Measurements from ENCODE around the gene C1QTNF5.
A peak's percentile ranks its signal among the peaks of the same experiment; 100 is the strongest.

C1QTNF5 gene

DNA sequence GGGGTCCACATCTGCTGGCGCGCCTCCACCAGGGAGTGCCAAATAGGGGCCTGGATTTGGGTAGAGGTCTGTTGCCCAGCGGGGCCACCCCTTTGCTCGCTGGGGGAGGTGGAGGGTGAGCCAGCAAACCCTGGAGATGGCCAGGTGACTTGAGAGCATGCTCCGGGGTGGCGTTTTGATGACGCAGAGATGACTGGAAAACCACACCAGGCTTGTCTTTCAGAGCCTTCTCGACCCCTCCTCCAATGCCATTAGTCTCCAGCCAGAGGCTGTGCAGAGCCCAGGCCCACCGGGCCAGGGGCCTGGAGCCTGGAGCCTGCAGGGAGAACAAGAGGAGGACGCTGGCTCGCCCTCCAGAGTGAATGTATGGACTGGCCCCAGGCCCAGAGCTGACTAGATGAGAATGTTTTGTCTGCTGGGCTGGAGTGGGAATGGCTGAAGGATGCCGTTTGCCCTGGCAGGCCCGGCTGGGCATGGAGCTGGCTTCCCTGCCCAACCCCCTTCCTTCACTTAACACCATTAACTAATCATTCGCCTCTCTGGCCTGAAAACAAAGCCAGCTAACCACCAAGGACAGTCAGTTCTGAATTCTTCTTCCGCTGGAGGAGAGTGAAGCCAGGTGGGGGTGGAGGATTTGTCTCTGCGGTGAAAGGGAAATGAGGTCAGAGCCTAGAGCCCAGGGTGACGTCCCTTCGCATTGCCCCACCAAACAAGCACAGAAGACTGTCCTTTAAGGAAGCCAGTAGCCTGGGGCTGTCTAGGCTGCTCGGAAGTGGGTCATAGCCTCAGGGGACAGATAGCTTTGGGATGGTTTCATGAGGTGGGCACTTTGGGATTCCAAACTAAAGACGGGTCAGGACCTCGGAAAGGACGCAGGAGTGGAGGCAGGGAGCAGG lies 22.2 kb downstream of the C1QTNF5 start:
- TF ChIP-seq CTCF (IDR thresholded peaks at IDR 0.05) = no peak
- no peak overlapping the region for H3K9ac ChIP-seq
- H3K79me2 ChIP-seq = no peaks in the 10 kb centered on the region
- H2AFZ ChIP-seq = no peak overlapping the region
- peak overlapping the region; percentile 70 for H3K27ac ChIP-seq
- H3K4me3 ChIP-seq (ENCODE audit: low read depth, low read length) = no peak overlapping the region
- H3K9me3 ChIP-seq (ENCODE audit: control insufficient read depth, low read length) = no peaks in the 10 kb centered on the region
- peaks cover 4% of the 10 kb centered on the region for H3K4me1 ChIP-seq
- no peaks in the 10 kb centered on the region for H3K36me3 ChIP-seq (ENCODE audit: control insufficient read depth, insufficient read depth, low read length)
- no peak overlapping the region for H3K4me2 ChIP-seq (ENCODE audit: low read length)
- no peaks in the 10 kb centered on the region for H3K27me3 ChIP-seq (ENCODE audit: control insufficient read depth, insufficient read depth, low read length)

DNA sequence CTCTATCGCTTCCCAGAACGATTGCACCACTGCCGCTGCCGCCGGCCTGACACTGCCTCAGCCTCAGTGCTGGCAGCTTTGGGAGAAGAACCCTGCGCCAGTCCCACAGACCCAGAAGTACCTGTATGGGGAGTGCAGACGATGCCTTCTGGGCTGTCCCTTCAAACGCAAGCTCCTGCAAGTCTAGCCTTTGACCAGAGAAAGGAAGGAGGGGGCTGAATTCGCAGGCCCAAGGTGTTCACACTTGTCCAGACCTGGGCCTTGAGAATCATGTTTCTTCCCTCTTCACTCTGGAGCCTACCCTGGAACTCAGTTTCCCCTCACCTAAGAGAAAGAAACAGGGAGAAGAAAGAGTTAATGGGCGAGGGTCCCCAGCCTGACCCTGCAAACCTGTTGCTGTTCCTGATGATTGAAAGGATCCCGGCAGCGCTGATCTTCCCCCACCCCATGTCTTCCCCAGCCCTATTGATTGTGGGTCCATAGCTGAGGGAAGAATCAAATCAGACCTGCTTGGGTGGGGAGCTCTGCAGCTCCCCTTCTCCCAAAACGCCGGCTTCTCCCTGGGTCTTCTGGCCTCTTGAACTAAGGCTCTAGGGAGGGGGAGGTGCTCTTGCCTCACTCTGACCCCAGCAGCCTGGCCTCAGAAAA lies 23.0 kb downstream of the C1QTNF5 start:
- Histone ChIP-seq H3K4me3 (ENCODE audit: low read depth, low read length) (no peak overlapping the region), H3K36me3 (ENCODE audit: control insufficient read depth, insufficient read depth, low read length) (no peaks in the 10 kb centered on the region), H3K79me2 (no peaks in the 10 kb centered on the region)

DNA sequence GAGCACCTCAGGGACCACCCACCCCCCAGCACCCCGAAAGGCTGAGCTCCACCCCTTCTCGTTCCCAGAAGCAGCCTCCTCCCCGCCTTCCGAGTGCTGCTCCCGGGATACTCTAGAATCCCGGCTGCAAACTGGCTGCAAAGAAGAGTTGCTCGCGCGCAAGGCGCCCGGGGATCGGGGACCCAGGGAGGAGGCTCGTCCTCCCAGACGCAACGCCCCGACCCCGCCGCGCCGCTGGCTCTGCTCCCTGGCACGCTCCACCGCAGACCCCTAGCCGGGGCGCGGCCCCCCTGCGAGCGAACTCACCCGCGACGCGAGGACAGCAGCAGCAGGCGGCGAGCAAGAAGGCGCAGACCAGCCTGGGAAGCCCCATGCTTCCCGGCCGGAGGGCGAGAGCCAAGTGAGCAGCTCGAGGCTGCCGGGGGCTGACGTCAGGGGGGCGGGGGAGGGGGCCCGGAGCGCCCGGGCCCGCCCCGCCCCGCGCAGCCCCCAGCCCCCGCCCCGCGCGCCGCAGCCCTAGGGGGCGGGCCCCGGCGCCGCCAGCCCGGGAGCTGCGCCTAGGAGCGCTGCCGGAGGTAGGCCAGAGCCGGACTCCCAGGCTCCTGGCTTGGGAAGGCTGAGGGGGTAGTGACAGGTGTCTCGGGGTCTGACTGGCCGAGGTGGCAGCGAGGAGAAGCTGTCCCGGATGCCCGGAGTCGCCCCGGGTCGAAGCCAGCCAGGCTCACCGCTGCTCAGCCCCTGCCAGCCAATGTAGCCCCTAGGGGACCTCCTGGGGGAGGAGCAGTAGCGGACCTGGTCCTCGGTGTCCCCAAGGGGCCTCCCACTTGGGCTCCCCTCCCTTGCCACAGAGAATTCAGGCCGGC lies 23.7 kb downstream of the C1QTNF5 start, which contains the start of gene MCAM:
MCAM (minus strand) TSS at position 402 of the 863 bp plus-strand sequence; CDS start at position 373, 29 bp downstream.
- H3K9me3 ChIP-seq (ENCODE audit: control insufficient read depth, low read length) = no peaks in the 10 kb centered on the region
- peak within 1 kb of the TSS; percentile 50 for H2AFZ ChIP-seq
- H3K36me3 ChIP-seq (ENCODE audit: control insufficient read depth, insufficient read depth, low read length) = no peaks in the 10 kb centered on the region
- H3K4me1 ChIP-seq = peaks cover 4% of the 10 kb centered on the region
- H3K79me2 ChIP-seq = no peaks in the 10 kb centered on the region
- H3K27ac ChIP-seq = peak within 1 kb of the TSS; percentile 49
- peak within 1 kb of the TSS; percentile 34 for H3K4me3 ChIP-seq (ENCODE audit: low read depth, low read length)
- peak within 1 kb of the TSS; percentile 44 for H3K4me2 ChIP-seq (ENCODE audit: low read length)
- no peaks in the 10 kb centered on the region for H3K27me3 ChIP-seq (ENCODE audit: control insufficient read depth, insufficient read depth, low read length)
- H3K9ac ChIP-seq = no peak within 1 kb of the TSS
- no peak for TF ChIP-seq CTCF (IDR thresholded peaks at IDR 0.05)

More for the DNA sequence above, 23.0 kb downstream of the C1QTNF5 start:
- no peak overlapping the region for H2AFZ ChIP-seq
- H3K4me2 ChIP-seq (ENCODE audit: low read length) = no peak overlapping the region
- H3K4me1 ChIP-seq = peaks cover 4% of the 10 kb centered on the region
- TF ChIP-seq CTCF (IDR thresholded peaks at IDR 0.05) = no peak
- no peak overlapping the region for H3K9ac ChIP-seq
- no peaks in the 10 kb centered on the region for H3K27me3 ChIP-seq (ENCODE audit: control insufficient read depth, insufficient read depth, low read length)
- H3K9me3 ChIP-seq (ENCODE audit: control insufficient read depth, low read length) = no peaks in the 10 kb centered on the region
- H3K27ac ChIP-seq = peak overlapping the region; percentile 49

DNA sequence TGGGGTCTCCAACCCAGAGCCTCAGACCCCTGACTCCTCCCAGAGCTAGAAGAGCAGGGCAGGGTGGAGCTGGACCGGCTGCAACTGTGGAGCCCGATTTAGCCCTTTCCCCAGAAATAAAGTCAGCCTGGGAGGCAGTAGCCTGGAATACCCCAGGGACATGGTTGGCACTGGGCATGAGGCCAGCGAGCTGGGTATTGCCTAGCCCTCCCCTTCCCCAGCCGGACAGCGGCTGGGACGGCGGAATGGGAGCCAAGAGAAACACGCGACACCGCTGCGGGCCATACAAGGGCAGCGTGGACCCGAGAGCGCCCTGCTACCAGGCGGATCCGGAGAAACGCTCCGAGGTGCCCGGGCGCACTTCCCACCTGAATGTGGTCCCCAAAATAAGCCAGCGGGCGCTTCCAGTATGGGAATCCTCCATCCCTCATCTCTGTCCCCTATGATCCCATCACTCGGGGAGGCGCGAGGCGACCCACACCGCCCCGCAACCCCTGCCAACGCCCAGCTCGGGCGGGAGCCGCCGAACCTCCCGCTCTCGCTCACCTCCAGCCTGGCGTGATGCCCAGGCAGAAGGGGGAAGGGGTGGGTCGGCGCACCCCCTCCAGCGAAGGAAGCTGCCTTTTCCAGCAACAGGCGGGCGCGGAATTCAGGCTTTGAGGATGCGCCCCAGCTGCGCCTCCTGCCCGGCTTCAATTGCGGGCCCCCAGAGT lies 24.5 kb downstream of the C1QTNF5 start:
- H3K36me3 ChIP-seq (ENCODE audit: control insufficient read depth, insufficient read depth, low read length) = no peaks in the 10 kb centered on the region
- no peak for TF ChIP-seq CTCF (IDR thresholded peaks at IDR 0.05)
- no peaks in the 10 kb centered on the region for H3K79me2 ChIP-seq
- H3K4me3 ChIP-seq (ENCODE audit: low read depth, low read length) = peak overlapping the region; percentile 34
- peak overlapping the region; percentile 44 for H3K4me2 ChIP-seq (ENCODE audit: low read length)
- no peaks in the 10 kb centered on the region for H3K9me3 ChIP-seq (ENCODE audit: control insufficient read depth, low read length)
- H3K4me1 ChIP-seq = peaks cover under 1% of the 10 kb centered on the region
- no peak overlapping the region for H3K27ac ChIP-seq
- H3K27me3 ChIP-seq (ENCODE audit: control insufficient read depth, insufficient read depth, low read length) = no peaks in the 10 kb centered on the region
- H3K9ac ChIP-seq = no peak overlapping the region
- no peak overlapping the region for H2AFZ ChIP-seq
